Measurements from ENCODE around the gene STX19. TPM values are rescaled to one million over a fixed set of nuclear protein-coding genes. Genes with fewer than 3 reads are reported as not detected.
A peak's percentile ranks its signal among the peaks of the same experiment; 100 is the strongest.

The STX19 gene
- total and polyA plus RNA-seq, 2 of the 13 experiments (the other 11 are each of a cell fraction or from before 2014, with no cell fraction given), result not detected

- TF ChIP-seq ZBTB40 (IDR thresholded peaks at IDR 0.05), result no peak
- peak; percentile 62; the same call in 1 of the 2 replicates for TF ChIP-seq ZBTB40 (CRISPR knock-in tag; IDR thresholded peaks at IDR 0.05)
- no peak for TF ChIP-seq ZNF329 (CRISPR knock-in tag; IDR thresholded peaks at IDR 0.05; ENCODE audit: low read depth)
- TF ChIP-seq MYC (CRISPR knock-in tag; IDR thresholded peaks at IDR 0.05; ENCODE audit: borderline replicate concordance), result peak; percentile 63
- TF ChIP-seq KDM6A (CRISPR knock-in tag; IDR thresholded peaks at IDR 0.05; ENCODE audit: low read depth), result no peak
- peak; percentile 42; the same call in 1 of the 2 replicates for TF ChIP-seq TMF1 (CRISPR knock-in tag; IDR thresholded peaks at IDR 0.05; ENCODE audit: low read depth)
- no peak for TF ChIP-seq JUN (CRISPR knock-in tag; IDR thresholded peaks at IDR 0.05)
- TF ChIP-seq MAZ (IDR thresholded peaks at IDR 0.05; ENCODE audit: borderline replicate concordance, low read depth, low read length), result no peak
- TF ChIP-seq MAZ (CRISPR knock-in tag; IDR thresholded peaks at IDR 0.05; ENCODE audit: low read depth), result peak; percentile 11; the same call in 1 of the 2 replicates
- peak; percentile 81; the same call in 1 of the 2 replicates for TF ChIP-seq ZFP91 (CRISPR knock-in tag; IDR thresholded peaks at IDR 0.05; ENCODE audit: borderline replicate concordance)
- peak; percentile 63; the same call in 1 of the 2 replicates for TF ChIP-seq GZF1 (CRISPR knock-in tag; IDR thresholded peaks at IDR 0.05)
- no peak for TF ChIP-seq ZNF292 (CRISPR knock-in tag; IDR thresholded peaks at IDR 0.05; ENCODE audit: borderline replicate concordance, low read depth)
- TF ChIP-seq KLF6 (CRISPR knock-in tag; IDR thresholded peaks at IDR 0.05), result 0 out of 2 replicates have a peak, but pooled peaks have one; percentile 27
- TF ChIP-seq HCFC1 (IDR thresholded peaks at IDR 0.05; ENCODE audit: low read depth, low read length), result peak; percentile 21; the same call in 1 of the 2 replicates
- TF ChIP-seq TOE1 (CRISPR knock-in tag; IDR thresholded peaks at IDR 0.05), result no peak; the same call in 1 of the 2 replicates
- no peak for TF ChIP-seq PRPF4 (IDR thresholded peaks at IDR 0.05; ENCODE audit: low read depth, low read length, poor library complexity, severe bottlenecking)
- TF ChIP-seq MTERF4 (CRISPR knock-in tag; IDR thresholded peaks at IDR 0.05), result no peak
- 0 out of 2 replicates have a peak, but pooled peaks have one; percentile 54 for TF ChIP-seq DMAP1 (CRISPR knock-in tag; IDR thresholded peaks at IDR 0.05)
Observed at GRCh38 chr3:94062513-94063404, 34.4 kb upstream of the STX19 start, which contains the start of the genes DHFR2 and NSUN3 (continued).
